ENCODE measurements around the gene KIF17.

KIF17 gene

GRCh38 chr1:20660847-20661206 lies 57.0 kb downstream of the KIF17 start:
- DNase-seq (ENCODE audit: low spot score) = peak; percentile 17

- no peak for DNase-seq (ENCODE audit: low spot score)
These were observed 57.4 kb downstream of the KIF17 start for GRCh38 chr1:20660363-20660762.

GRCh38 chr1:20658166-20658915 lies 59.5 kb downstream of the KIF17 start:
- DNase-seq (ENCODE audit: low spot score) = no peak

- DNase-seq (ENCODE audit: low spot score) = no peak
These were observed 60.8 kb downstream of the KIF17 start for GRCh38 chr1:20657024-20657423.

GRCh38 chr1:20654104-20654690 lies 63.6 kb downstream of the KIF17 start:
- DNase-seq (ENCODE audit: low spot score) = no peak

- no peak for DNase-seq (ENCODE audit: low spot score)
These were observed 65.5 kb downstream of the KIF17 start for GRCh38 chr1:20652300-20652699.

GRCh38 chr1:20648946-20649345 lies 68.9 kb downstream of the KIF17 start:
- DNase-seq (ENCODE audit: low spot score) = no peak

- DNase-seq (ENCODE audit: low spot score) = no peak
These were observed 69.4 kb downstream of the KIF17 start for GRCh38 chr1:20648438-20648837.

- no peak for DNase-seq (ENCODE audit: low spot score)
These were observed 72.4 kb downstream of the KIF17 start for GRCh38 chr1:20645414-20645813.

- no peak for DNase-seq (ENCODE audit: low spot score)
These were observed 73.4 kb downstream of the KIF17 start for GRCh38 chr1:20644416-20644815.

- no peak for DNase-seq (ENCODE audit: low spot score)
These were observed 74.7 kb downstream of the KIF17 start for GRCh38 chr1:20643080-20643479.

GRCh38 chr1:20641975-20642374 lies 75.8 kb downstream of the KIF17 start:
- no peak for DNase-seq (ENCODE audit: low spot score)

- DNase-seq (ENCODE audit: low spot score) = peak; percentile 60
These were observed 77.6 kb downstream of the KIF17 start for GRCh38 chr1:20640183-20640597.

- DNase-seq (ENCODE audit: low spot score) = no peak
These were observed 80.9 kb downstream of the KIF17 start for GRCh38 chr1:20636785-20637347.

- peak; percentile 47 for DNase-seq (ENCODE audit: low spot score)
These were observed 83.2 kb downstream of the KIF17 start for GRCh38 chr1:20634594-20635084.

- DNase-seq (ENCODE audit: low spot score) = no peak
These were observed 83.7 kb downstream of the KIF17 start for GRCh38 chr1:20634065-20634593.

GRCh38 chr1:20633190-20634064 lies 84.4 kb downstream of the KIF17 start, which contains the start of gene PINK1:
Gene PINK1 (plus strand): TSS chr1:20633458. CDS start chr1:20633549, 91 bp downstream.
- DNase-seq (ENCODE audit: low spot score) = peak; percentile 75

- no peak for DNase-seq (ENCODE audit: low spot score)
These were observed 85.4 kb downstream of the KIF17 start for GRCh38 chr1:20632386-20632785.

GRCh38 chr1:20630729-20631128 lies 87.1 kb downstream of the KIF17 start:
- DNase-seq (ENCODE audit: low spot score) = no peak

- no peak for DNase-seq (ENCODE audit: low spot score)
These were observed 91.3 kb downstream of the KIF17 start for GRCh38 chr1:20626524-20626923.

GRCh38 chr1:20626098-20626427 lies 91.7 kb downstream of the KIF17 start:
- no peak for DNase-seq (ENCODE audit: low spot score)

Measured in RKO (cell line).